CD4-positive, alpha-beta T cell treated with Interleukin-10 for 1 hour (primary cell): Measurements from ENCODE around the gene WFDC1.

Source experiments
- DNase-seq: peaks from one replicate; pipeline ENCODE4 v3.0.0-alpha.2; 2020

WFDC1 gene

GRCh38 chr16:84274515-84274914 is 20.2 kb upstream of the WFDC1 start:
- no peak for DNase-seq

DNA sequence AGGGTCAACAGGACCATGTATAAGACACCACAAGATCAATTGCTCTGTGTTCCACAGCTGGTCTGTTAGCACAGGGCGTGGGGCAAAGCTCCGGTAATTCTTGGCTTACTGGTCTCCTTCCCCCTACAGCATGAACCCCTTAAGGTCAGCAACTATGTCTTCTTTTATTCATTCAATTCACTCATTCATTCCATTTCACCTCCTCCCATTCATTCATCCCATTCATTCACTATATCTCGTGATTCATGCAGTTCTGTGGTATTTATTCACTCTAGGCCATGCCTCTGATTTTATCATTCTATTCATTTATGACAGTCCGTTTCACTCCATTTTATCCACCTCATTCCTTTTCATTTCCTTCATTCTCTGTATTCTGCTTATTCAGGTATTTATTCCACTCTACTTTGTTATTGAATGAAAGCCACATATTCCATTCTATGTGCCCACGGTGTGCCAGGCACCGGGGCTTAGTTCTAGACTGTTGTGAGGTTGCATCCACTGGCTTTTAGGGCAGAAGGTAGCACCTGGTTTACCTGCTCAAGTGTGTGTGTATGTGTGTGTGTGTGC is 19.0 kb upstream of the WFDC1 start:
- no peak for DNase-seq

DNA sequence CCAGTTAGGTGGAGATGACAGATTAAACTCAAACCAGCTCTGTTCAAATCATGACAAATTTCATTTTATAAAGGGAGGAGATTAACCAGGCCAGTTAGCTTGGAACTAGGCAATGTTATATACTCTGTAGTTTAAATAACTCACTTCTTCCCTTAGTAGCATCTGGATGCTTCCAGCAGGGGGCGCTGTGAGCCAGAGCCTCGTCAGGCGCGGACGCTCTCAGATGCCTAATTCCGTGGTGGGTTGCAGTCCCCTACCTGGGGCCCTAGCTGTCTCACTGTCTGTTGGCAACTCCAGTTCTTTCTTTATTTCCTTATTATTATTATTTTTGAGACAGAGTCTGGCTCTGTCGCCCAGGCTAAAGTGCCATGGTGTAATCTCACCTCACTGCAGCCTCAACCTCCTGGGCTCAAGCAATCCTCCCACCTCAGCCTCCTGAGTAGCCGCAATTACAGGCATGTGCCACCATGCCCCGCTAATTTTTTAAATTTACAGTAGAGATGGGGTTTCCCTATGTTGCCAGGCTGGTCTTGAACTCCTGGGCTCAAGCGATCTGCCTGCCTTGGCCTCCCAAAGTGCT is 17.3 kb upstream of the WFDC1 start:
- peak; percentile 64 for DNase-seq

GRCh38 chr16:84278333-84278732 is 16.3 kb upstream of the WFDC1 start:
- no peak for DNase-seq

GRCh38 chr16:84278968-84279367 is 15.7 kb upstream of the WFDC1 start:
- no peak for DNase-seq

DNA sequence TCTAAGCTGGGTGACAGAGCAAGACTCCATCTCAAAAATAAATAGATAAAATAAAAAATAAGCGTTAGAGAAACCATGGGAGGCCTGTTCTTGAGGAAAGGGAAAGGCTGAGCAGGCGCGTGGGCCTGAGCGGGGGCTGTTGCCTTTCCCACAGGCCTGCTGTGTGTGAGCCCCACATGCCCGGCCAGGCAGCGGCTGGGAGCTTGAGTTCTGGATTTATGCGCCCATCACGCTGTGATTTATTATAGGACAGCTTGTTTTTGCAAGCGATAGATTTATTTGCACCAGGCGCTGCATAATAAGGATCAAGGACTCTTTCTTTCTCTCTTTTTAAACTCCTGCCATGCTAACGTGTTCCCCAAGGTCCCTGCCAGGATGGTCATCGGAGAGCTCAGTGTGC is 14.8 kb upstream of the WFDC1 start:
- DNase-seq = no peak

GRCh38 chr16:84281074-84281473 is 13.6 kb upstream of the WFDC1 start:
- peak; percentile 21 for DNase-seq

- no peak for DNase-seq
These were observed 12.1 kb upstream of the WFDC1 start for GRCh38 chr16:84282533-84282932.

- DNase-seq = no peak
These were observed 11.1 kb upstream of the WFDC1 start for GRCh38 chr16:84283314-84284153.

DNA sequence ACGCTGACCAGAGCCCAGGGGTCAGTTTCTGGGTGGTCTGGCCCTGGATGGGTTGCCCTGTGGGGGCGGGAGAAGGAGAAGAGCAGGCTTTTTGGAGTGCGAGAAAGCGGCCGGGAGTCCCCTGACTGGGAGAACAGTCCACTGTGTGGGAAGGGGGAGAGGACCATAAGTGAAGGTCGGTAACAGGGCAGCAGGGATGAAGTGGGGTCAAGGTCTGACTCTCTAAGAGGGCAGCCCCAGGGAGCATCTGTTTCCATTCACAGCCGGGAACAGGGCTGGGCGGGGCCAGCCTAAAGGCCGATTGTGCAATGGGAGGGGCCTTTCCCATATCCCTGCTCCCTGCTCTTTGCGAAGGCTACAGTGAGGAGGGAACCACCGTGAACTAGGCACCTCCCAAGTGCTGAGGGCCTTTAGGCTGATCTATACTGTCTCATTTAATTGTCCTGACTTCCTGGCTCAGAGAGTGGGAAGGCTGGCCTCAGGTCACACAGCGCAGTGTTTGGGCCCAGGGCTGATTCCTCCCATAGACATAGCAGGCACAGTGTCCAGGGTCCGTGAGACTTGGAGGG is 10.4 kb upstream of the WFDC1 start:
- DNase-seq = no peak

DNA sequence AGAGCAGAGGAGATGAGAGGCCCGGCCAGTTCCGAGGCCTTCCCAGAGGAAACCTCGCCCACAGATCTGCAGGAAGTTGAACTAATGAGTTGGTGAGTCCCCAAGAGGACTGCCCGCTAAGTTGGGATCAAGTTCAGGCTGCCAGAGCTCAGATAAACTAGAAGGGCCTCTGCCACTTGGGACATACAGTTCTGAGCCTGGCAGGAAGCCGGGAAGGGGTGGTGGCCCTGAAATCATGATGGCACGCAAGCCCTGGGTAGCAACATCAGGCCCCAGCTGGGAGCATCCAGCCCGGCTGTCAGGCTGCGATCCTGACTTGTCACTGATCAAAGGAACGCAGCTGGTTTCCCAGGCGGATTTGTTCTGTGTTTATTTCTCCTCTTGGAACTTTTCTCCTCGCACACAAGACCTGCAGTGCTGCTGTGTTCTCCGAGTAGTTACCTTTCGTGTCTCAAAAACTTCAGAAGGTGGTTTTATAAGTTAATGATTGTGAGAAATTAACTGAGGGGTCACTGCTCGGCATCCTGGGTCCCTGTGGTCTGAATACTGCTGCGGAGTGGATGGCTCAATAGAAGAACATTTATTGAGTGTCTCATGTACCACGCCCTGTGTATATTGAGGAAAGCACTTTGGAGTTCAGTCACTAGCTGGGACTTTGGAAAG is 8.0 kb upstream of the WFDC1 start:
- no peak for DNase-seq

DNA sequence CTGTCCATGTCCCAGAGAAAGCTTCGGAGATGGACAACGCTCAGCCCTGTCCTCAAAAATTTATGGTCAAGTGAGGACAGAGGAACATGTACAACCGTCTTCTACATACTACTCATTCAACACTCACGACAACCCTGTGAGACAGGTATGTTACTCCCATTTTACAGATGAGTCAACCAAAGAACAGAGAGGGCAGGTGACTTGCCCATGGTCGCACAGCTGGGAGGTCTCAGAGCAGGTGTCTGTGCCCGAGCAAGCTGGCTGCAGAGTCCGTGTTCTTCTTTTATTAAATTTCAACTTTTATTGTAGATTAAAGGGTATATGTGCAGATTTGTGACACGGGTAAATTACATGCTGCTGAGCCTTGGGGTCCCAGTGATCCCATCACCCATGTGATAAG is 5.8 kb upstream of the WFDC1 start:
- DNase-seq = no peak

DNA sequence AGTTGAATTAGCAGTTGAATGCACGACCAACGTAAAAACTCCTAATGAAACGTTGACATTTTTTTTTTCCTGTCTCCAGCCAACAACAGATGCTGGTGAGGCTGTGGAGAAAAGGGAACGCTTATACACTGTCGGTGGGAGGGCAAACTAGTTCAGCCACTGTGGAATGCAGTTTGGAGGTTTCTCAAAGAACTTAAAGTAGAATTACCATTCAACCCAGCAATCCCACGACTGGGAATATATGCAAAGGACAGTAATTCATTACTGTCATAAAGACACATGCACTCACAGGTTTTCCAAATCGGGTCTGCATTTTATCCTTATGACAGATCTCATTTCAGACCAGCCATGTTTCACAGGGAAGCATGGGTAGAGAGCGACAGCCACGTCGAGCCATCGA is 3.5 kb upstream of the WFDC1 start:
- no peak for DNase-seq

GRCh38 chr16:84292011-84292410 is 2.7 kb upstream of the WFDC1 start:
- DNase-seq = no peak

GRCh38 chr16:84293406-84293805 is 1.3 kb upstream of the WFDC1 start:
- no peak for DNase-seq

DNA sequence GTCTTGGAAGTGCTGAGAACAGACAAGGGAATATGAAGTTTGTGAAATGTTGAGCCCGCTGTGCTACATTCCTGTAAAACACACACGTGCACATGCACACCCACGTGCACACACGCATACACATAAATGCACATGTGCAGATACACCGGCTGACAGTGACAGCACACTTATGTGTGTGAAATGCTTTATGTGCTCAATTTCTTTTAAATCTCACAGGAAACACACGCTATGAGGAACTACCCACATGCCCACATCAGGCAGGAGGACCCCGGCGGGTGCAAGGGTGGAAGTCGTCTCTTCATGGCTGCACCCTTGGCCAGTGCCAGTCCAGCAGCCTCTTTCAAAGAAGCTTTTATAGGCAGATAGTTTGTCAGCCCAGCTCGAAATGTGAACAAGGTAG is 561 bp upstream of the WFDC1 start:
- no peak for DNase-seq

- DNase-seq = no peak
These were observed 654 bp downstream of the WFDC1 start for GRCh38 chr16:84295203-84295860.

DNA sequence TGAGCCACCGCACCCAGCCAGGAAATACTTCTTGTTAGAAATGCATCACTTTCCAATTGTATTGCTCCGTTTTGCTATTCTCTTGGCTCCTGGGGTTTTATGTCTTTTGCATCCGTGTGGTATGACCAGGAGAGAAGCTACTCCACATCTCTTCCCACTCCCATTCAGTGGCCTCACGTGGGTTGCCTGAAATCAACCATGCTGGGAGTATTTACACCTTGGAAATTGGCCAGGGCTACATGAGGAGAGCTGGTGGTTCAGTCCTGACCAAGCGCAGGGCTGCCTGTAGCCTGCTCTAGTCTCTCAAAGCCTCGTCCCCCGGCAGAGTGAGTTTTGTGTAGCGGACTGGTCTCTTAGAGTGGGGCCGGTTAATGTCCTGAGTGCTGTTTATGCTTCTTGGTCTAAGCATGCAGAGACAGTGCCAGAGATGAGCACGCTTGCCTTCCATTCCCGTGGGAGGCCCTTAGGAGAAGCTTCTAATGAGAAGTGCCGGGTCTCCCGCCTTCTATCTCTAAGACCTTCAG is 3.8 kb downstream of the WFDC1 start:
- DNase-seq = no peak

GRCh38 chr16:84299734-84300440 is 5.2 kb downstream of the WFDC1 start:
- no peak for DNase-seq

GRCh38 chr16:84302111-84302954 is 7.7 kb downstream of the WFDC1 start:
- DNase-seq = no peak

DNA sequence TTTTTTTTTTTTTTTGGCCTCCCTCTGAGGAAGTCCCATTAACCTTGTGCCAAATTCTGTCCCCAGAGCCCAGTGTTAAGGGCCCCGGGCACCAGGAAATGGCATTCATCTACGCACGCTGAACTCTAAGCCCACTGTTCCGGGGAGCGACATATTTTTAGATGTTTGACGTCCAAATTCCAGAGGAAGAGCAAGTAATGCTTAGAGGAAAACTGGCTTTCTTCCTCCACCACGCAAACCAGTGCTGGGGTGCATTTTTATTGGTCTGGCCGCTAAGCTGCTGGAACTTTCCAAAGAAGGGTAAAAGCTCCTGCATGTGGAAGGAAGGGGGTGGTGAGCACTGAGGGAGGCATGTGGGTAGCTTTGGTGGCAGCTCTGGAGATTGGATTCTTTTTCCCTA is 8.3 kb downstream of the WFDC1 start:
- DNase-seq = no peak
